Measurements from ENCODE around the gene UPF2. TPM values are rescaled to one million over a fixed set of nuclear protein-coding genes. Genes with fewer than 3 reads are reported as not detected.

The UPF2 gene
- total RNA-seq, 1 donor from 2014 or later, result 26.4 TPM

DNA sequence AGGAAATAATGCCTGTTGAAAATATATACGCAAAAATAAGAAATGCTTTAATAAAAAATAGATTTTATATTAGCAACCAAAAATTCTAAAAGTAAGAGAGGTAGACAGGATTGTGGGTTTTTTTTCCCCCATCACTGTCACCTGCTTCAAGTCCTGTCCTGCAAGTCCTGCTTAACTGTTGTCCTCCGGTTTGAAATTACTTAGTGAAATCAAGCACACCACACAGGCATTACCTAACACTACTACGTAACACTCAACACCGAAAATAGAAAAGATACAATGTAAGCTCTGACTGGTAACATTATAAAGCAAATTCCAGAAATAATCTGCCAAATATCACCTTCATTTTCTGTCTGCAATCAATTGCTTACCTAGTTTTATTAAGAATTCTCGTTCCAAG is 90.9 kb downstream of the UPF2 start:
- TF ChIP-seq, protein P1, sequence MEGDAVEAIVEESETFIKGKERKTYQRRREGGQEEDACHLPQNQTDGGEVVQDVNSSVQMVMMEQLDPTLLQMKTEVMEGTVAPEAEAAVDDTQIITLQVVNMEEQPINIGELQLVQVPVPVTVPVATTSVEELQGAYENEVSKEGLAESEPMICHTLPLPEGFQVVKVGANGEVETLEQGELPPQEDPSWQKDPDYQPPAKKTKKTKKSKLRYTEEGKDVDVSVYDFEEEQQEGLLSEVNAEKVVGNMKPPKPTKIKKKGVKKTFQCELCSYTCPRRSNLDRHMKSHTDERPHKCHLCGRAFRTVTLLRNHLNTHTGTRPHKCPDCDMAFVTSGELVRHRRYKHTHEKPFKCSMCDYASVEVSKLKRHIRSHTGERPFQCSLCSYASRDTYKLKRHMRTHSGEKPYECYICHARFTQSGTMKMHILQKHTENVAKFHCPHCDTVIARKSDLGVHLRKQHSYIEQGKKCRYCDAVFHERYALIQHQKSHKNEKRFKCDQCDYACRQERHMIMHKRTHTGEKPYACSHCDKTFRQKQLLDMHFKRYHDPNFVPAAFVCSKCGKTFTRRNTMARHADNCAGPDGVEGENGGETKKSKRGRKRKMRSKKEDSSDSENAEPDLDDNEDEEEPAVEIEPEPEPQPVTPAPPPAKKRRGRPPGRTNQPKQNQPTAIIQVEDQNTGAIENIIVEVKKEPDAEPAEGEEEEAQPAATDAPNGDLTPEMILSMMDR (IDR thresholded peaks at IDR 0.05; ENCODE audit: unreplicated experiment), result no peak
- H3K27me3 Mint-ChIP-seq (ENCODE audit: low read depth), result no peaks in the 10 kb centered on the region
- no peak overlapping the region for H3K27ac Mint-ChIP-seq
- H3K4me1 Mint-ChIP-seq, result no peaks in the 10 kb centered on the region
- H3K9me3 Mint-ChIP-seq, result no peaks in the 10 kb centered on the region
- peaks cover 30% of the 10 kb centered on the region for H3K36me3 Mint-ChIP-seq
- DNase-seq (ENCODE audit: low spot score in 2 of 2, unreplicated experiment in 2 of 2), result no peak
- H3K4me3 Mint-ChIP-seq, result no peak overlapping the region

DNA sequence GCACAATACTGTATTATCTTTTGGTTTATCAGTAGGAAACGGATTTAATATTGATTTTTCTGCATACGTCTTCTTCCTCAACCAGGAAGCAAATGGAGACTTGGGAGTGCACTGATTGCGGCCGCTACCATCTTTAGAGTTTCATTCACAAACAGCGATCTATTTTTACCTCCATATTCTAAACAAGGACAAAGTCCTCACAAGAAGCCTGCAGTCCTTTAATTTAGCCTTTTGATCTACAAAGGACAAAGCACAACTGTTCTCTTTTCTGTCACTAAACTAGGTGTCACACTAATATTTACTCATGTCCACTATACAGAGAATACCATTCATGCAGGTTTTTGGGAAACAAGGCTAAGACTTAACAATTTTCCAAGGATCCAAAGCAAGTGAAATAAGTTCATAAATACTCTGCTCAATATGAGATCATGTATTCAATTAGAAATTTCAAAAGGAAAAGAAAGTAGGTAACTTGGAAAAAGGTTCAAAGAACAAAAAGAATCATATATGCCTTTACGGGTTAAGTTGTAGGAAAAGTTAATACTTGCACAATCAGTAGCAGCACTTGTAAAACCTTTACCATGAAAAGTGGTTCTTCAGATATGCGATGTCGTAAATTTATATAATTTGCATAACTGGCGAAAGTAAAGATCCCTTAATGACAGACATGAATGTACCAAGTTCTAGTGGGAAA is 92.1 kb downstream of the UPF2 start:
- Mint-ChIP-seq H3K9me3 (no peaks in the 10 kb centered on the region), H3K36me3 (peaks cover 24% of the 10 kb centered on the region), H3K27ac (no peak overlapping the region), H3K27me3 (ENCODE audit: low read depth) (no peaks in the 10 kb centered on the region), H3K4me3 (no peak overlapping the region), H3K4me1 (no peaks in the 10 kb centered on the region)
- DNase-seq (ENCODE audit: low spot score in 2 of 2, unreplicated experiment in 2 of 2), result no peak
- TF ChIP-seq, protein P1 (IDR thresholded peaks at IDR 0.05; ENCODE audit: unreplicated experiment), result no peak

- H3K27me3 Mint-ChIP-seq (ENCODE audit: low read depth), result no peaks in the 10 kb centered on the region
Observed at GRCh38 chr10:11949152-11949551, 93.5 kb downstream of the UPF2 start.

DNA sequence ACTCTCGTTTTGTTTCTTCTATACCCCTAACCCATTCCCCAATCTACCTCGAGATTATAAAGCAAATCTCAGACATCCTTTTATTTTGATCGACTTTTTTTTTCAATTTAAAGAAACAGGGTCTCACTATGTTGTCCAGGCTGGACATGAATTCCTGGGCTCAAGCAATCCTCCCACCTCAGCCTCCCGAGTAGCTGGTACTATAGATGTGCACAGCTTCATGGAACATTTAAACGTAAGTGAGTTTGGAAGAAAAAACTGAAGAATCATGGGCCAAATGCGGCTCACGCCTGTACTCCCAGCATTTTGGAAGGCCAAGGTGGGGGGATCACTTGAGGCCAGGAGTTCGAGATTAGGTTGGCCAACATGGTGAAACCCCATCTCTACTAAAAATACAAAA is 96.0 kb downstream of the UPF2 start:
- Mint-ChIP-seq H3K4me3 (no peak overlapping the region), H3K9me3 (no peaks in the 10 kb centered on the region), H3K4me1 (no peaks in the 10 kb centered on the region), H3K27me3 (ENCODE audit: low read depth) (no peaks in the 10 kb centered on the region), H3K36me3 (peaks cover 32% of the 10 kb centered on the region), H3K27ac (no peak overlapping the region)
- DNase-seq (ENCODE audit: low spot score in 2 of 2, unreplicated experiment in 2 of 2), result no peak
- TF ChIP-seq, protein P1 (IDR thresholded peaks at IDR 0.05; ENCODE audit: unreplicated experiment), result no peak

More at GRCh38 chr10:11949152-11949551, 93.5 kb downstream of the UPF2 start:
- Mint-ChIP-seq H3K4me1 (no peaks in the 10 kb centered on the region), H3K4me3 (no peak overlapping the region), H3K36me3 (peaks cover 22% of the 10 kb centered on the region), H3K9me3 (no peaks in the 10 kb centered on the region), H3K27ac (no peak overlapping the region)
- TF ChIP-seq, protein P1 (IDR thresholded peaks at IDR 0.05; ENCODE audit: unreplicated experiment), result no peak
- DNase-seq (ENCODE audit: low spot score in 2 of 2, unreplicated experiment in 2 of 2), result no peak

GRCh38 chr10:11936389-11937152 is 106.0 kb downstream of the UPF2 start:
- TF ChIP-seq, protein P1 (IDR thresholded peaks at IDR 0.05; ENCODE audit: unreplicated experiment), result no peak
- Mint-ChIP-seq H3K4me1 (peaks cover 5% of the 10 kb centered on the region), H3K27ac (no peak overlapping the region), H3K4me3 (no peak overlapping the region), H3K36me3 (peaks cover 19% of the 10 kb centered on the region), H3K9me3 (no peaks in the 10 kb centered on the region), H3K27me3 (ENCODE audit: low read depth) (no peaks in the 10 kb centered on the region)
- DNase-seq (ENCODE audit: low spot score in 2 of 2, unreplicated experiment in 2 of 2), result no peak

Data from mesothelial cell of epicardium (in vitro differentiated cells).